Measurements from ENCODE around the gene GNG12. TPM values are rescaled to one million over a fixed set of nuclear protein-coding genes. Genes with fewer than 3 reads are reported as not detected.

The GNG12 gene
- total RNA-seq, 1 donor from 2014 or later, result 40.5 TPM

DNA sequence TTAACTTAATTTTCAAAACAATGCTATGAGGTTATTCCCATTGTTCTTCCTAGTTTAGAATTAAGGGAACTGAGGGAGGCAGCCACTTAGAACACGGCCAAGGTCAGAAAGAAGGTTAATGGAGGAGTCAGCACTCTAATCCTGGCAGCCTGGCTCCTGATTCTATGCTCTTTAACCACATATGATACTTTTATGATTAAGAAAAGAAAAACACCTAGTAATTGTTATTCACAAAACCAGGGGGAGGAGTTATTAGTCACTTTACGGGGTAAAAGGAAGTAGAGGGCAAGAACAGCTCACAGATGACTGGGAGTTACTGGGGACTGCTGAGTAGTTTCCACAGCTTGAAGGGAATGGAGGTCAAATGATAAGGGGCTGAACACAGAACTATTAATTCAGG, 109.6 kb downstream of the GNG12 start:
- no peak for DNase-seq (ENCODE audit: low spot score in 2 of 2, unreplicated experiment in 2 of 2)
- Mint-ChIP-seq H3K27ac (no peak overlapping the region), H3K27me3 (ENCODE audit: low read depth) (no peaks in the 10 kb centered on the region), H3K4me3 (no peak overlapping the region), H3K4me1 (peaks cover 6% of the 10 kb centered on the region), H3K9me3 (no peaks in the 10 kb centered on the region), H3K36me3 (no peaks in the 10 kb centered on the region)
- TF ChIP-seq, protein P1, sequence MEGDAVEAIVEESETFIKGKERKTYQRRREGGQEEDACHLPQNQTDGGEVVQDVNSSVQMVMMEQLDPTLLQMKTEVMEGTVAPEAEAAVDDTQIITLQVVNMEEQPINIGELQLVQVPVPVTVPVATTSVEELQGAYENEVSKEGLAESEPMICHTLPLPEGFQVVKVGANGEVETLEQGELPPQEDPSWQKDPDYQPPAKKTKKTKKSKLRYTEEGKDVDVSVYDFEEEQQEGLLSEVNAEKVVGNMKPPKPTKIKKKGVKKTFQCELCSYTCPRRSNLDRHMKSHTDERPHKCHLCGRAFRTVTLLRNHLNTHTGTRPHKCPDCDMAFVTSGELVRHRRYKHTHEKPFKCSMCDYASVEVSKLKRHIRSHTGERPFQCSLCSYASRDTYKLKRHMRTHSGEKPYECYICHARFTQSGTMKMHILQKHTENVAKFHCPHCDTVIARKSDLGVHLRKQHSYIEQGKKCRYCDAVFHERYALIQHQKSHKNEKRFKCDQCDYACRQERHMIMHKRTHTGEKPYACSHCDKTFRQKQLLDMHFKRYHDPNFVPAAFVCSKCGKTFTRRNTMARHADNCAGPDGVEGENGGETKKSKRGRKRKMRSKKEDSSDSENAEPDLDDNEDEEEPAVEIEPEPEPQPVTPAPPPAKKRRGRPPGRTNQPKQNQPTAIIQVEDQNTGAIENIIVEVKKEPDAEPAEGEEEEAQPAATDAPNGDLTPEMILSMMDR (IDR thresholded peaks at IDR 0.05; ENCODE audit: unreplicated experiment), result no peak

DNA sequence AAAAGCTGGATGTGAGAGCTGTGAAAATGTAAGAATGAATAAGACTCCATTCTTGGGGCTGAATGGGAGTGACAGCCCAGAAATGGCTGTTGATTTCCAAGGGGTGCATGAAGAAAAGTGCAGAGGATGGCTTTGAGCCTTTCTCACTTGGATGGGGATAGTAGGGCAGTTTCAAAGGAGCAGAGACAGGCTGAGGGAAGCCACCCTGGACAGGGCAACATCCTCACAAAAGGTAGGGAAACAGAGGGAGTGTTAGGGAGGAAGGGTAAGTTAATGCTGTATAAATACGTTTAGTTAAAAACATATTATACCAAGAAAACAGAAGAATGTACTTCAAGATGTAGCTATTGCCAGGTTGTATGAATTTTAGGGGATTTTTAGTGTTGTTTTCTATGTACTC, 110.1 kb downstream of the GNG12 start:
- Mint-ChIP-seq H3K9me3 (no peaks in the 10 kb centered on the region), H3K36me3 (no peaks in the 10 kb centered on the region), H3K4me3 (no peak overlapping the region), H3K27me3 (ENCODE audit: low read depth) (no peaks in the 10 kb centered on the region), H3K4me1 (peaks cover 6% of the 10 kb centered on the region), H3K27ac (no peak overlapping the region)
- DNase-seq (ENCODE audit: low spot score in 2 of 2, unreplicated experiment in 2 of 2), result no peak
- TF ChIP-seq, protein P1 (IDR thresholded peaks at IDR 0.05; ENCODE audit: unreplicated experiment), result no peak

DNA sequence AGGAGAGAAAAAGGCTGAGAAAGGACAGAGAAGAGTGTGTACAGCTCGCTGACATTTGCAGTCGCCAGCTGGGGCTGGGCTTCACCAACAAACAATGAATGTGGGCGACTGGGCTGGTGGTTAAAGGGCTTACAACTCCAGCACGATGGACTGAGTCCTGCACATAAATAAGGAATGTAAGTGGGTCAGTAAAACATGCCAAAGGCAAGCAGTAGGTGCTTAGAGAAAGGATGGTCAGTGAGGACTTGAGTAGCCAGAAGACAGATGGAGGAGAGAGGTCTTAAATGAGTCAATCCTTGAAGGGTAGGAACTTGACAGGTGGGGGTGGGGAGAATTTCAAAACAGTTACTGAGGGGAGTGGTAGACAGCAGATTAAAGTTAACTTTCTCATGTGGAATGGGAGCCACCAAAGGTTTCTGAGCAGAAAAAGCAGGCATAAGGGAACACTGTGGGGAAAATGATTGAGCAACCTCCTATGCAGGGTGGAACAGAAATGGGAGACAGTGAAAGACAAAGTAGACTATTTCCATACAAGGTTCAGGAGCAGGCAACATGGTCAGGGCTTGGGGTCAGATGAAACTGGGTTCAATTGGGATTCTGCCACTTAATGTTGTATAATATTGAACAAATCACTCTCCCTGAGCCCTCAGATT, 110.8 kb downstream of the GNG12 start:
- Mint-ChIP-seq H3K4me1 (peaks cover 6% of the 10 kb centered on the region), H3K36me3 (no peaks in the 10 kb centered on the region), H3K27me3 (ENCODE audit: low read depth) (no peaks in the 10 kb centered on the region), H3K27ac (no peak overlapping the region), H3K9me3 (no peaks in the 10 kb centered on the region), H3K4me3 (no peak overlapping the region)
- no peak for DNase-seq (ENCODE audit: low spot score in 2 of 2, unreplicated experiment in 2 of 2)
- TF ChIP-seq, protein P1 (IDR thresholded peaks at IDR 0.05; ENCODE audit: unreplicated experiment), result no peak

DNA sequence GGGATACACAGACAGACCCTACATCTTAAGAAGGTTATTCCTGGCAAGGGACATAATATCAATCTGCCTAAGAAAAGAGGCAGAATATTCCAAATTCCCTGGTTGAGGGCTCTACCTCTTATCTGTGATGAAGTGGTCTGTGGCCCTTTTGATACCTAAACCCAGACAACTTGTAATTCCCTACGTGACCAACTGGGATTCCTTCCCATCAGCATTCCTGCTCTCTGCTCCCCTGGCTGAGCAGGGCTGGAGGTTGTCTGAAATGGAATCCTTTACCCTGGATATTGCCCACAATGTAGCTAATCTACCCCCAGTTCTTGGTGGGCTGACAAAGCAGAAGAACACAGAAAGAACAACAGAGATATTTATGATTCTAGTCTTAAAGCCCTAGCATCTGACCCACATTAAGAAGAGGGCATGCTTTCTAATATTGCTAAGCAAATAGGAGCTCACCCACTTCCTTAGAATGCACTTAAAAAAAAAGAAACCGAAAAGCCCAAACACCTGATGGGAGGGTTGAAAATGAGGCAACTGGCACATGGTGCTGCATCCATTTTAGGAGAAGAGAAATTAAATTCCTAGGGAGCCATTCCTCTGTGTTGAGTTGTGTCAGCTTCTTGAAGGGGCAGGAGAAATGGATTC, 111.5 kb downstream of the GNG12 start:
- H3K27me3 Mint-ChIP-seq (ENCODE audit: low read depth), result no peaks in the 10 kb centered on the region
- H3K27ac Mint-ChIP-seq, result no peak overlapping the region
- TF ChIP-seq, protein P1 (IDR thresholded peaks at IDR 0.05; ENCODE audit: unreplicated experiment), result no peak
- no peak for DNase-seq (ENCODE audit: low spot score in 2 of 2, unreplicated experiment in 2 of 2)
- H3K36me3 Mint-ChIP-seq, result no peaks in the 10 kb centered on the region
- no peaks in the 10 kb centered on the region for H3K9me3 Mint-ChIP-seq
- H3K4me3 Mint-ChIP-seq, result no peak overlapping the region
- H3K4me1 Mint-ChIP-seq, result peaks cover 7% of the 10 kb centered on the region

DNA sequence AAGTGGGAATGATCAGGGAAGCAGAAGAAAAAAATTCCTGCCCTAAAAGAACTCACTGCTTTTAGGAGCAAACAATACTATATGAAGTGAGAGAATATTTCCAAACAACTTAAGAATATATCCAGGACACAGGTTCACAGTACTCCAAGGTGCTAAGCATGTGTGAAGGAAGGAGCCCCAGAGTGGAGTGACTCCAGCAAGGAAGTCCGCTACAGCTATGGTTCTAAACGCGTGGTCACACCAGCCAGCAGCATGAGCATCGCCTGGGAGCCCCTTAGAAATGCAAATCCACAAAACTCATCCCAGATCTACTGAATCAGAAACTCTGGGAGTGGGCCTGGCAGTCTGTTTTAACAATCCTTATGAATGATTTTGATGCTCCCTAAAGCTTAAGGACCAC, 112.2 kb downstream of the GNG12 start:
- Mint-ChIP-seq H3K9me3 (no peaks in the 10 kb centered on the region), H3K27me3 (ENCODE audit: low read depth) (no peaks in the 10 kb centered on the region), H3K4me1 (peaks cover 12% of the 10 kb centered on the region), H3K36me3 (no peaks in the 10 kb centered on the region), H3K27ac (no peak overlapping the region), H3K4me3 (no peak overlapping the region)
- no peak for DNase-seq (ENCODE audit: low spot score in 2 of 2, unreplicated experiment in 2 of 2)
- TF ChIP-seq, protein P1 (IDR thresholded peaks at IDR 0.05; ENCODE audit: unreplicated experiment), result no peak
